Gastroesophageal sphincter (tissue), 3 donors: ENCODE measurements around the gene SLC6A4.

ENCODE experiments used
- CTCF ChIP-seq, 4 experiments: fragments of 200-600 bp in 2 of 4; fragments of 450-650 bp in 2 of 4; sonication (generic) in 1 of 4; IDR thresholded peaks; one replicate each; pipeline ENCODE4 v1.5.1; 2017 to 2019; ENCODE audit warnings: antibody characterized with exemption in 4 of 4, mild to moderate bottlenecking in 2 of 4, moderate library complexity in 2 of 4
- EP300 ChIP-seq: sonication (generic); formaldehyde crosslinking; IDR thresholded peaks from one replicate; pipeline ENCODE4 v1.6.1; 2017; ENCODE audit warnings: antibody characterized with exemption, mild to moderate bottlenecking
- POLR2A ChIP-seq, 2 donors: fragments of 450-650 bp; IDR thresholded peaks; one replicate each; pipeline ENCODE4 v1.6.1; 2017; ENCODE audit warnings: antibody characterized with exemption in 2 of 2, mild to moderate bottlenecking in 2 of 2, moderate library complexity in 1 of 2

- TF ChIP-seq EP300 (no peak), CTCF (IDR thresholded peaks at IDR 0.05) (no peak), POLR2A (IDR thresholded peaks at IDR 0.05) (no peak)
These were observed 62.9 kb downstream of the SLC6A4 start for GRCh38 chr17:30172560-30172959.
